Epithelial cell of proximal tubule (primary cell): ENCODE data around the gene COQ7. TPM values are rescaled to one million over a fixed set of nuclear protein-coding genes. Genes with fewer than 3 reads are reported as not detected.

Experiments
- DNase-seq: peaks from one replicate; pipeline ENCODE4 v3.0.0-alpha.2; 2011; ENCODE audit warnings: low read depth
- H3K4me3 ChIP-seq: 2 replicates; pipeline ENCODE4 v1.5.1; 2011; ENCODE audit warnings: low read depth, mild to moderate bottlenecking, low read length
- total RNA-seq: library from RNA; depleted of rRNA; stranded (reverse); fragments of >200 nt; gene quantifications from 2 replicates; pipeline ENCODE4 v1.2.3, GENCODE V29; 2015
- TF ChIP-seq, protein P1 (sequence below): conservative IDR thresholded peaks from 2 replicates; pipeline ENCODE4 v1.5.1; 2012; ENCODE audit warnings: low read depth, mild to moderate bottlenecking, low read length

The COQ7 gene
- total RNA-seq = 10.6 and 13.7 TPM in 2 replicates

DNA sequence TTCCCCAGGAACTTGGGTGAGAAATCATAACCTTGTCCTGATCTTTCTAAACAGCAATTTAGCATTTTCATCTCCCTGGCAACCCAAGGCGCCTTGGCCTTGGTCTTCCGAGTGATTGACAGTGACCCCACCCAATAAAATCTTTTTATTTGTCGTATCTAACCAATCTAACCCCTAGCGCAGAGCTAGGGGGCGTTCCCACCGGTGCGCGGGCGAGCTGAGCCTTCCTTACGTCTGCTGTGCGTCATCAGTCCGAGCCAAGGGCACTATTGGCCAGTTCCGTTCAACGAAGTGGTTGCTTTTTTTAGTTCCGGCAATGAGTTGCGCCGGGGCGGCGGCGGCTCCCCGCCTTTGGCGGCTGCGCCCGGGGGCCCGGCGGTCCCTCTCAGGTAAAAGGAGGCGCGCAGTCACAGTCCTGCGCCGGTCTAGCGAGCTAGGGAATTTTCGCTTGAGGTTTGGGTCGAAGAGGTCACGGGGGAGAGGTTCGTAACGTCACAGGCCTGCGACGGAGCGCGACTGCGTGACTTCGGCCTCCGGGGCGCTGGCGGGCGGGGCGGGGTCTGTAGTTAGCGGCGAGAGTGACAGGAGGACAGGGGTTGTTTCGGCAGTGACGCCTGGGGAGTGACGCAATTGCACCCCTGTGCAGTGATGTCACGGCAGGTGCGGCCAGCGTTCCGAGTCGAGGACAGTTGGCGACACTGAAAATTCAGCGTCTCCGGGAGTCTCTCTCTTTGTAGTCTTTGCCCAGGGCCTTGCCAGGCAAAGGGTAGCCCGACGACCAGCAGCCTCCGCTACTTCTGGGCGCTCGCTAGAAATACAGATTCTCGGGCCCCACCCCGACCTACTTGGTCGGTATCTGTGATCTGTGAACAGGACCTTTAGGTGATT is at the start of gene COQ7:
TSS of gene COQ7 (plus strand) at position 266 of the 888 bp plus-strand sequence. CDS start at position 317, 51 bp downstream.
- peak within 1 kb of the TSS; percentile 71 for H3K4me3 ChIP-seq
- TF ChIP-seq, protein P1, sequence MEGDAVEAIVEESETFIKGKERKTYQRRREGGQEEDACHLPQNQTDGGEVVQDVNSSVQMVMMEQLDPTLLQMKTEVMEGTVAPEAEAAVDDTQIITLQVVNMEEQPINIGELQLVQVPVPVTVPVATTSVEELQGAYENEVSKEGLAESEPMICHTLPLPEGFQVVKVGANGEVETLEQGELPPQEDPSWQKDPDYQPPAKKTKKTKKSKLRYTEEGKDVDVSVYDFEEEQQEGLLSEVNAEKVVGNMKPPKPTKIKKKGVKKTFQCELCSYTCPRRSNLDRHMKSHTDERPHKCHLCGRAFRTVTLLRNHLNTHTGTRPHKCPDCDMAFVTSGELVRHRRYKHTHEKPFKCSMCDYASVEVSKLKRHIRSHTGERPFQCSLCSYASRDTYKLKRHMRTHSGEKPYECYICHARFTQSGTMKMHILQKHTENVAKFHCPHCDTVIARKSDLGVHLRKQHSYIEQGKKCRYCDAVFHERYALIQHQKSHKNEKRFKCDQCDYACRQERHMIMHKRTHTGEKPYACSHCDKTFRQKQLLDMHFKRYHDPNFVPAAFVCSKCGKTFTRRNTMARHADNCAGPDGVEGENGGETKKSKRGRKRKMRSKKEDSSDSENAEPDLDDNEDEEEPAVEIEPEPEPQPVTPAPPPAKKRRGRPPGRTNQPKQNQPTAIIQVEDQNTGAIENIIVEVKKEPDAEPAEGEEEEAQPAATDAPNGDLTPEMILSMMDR = no peak
- DNase-seq = peak; percentile 99

DNA sequence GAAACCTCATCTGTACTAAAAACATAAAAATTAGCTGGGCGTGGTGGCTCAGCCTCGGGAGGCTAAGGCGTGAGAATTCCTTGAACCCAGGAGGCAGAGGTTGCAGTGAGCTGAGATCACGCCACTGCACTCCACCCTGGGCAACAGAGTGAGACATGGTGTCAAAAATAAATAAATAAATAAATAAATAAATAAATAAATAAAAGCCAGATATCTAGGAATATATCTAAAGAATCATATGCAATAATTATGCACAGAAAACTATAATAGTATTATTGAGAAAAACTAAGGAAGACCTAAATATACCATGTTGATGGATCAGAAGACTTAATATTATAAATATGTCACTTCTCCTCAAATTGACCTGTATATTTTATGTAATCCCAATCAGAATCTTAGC is 46.7 kb upstream of the COQ7 start:
- DNase-seq = no peak
- H3K4me3 ChIP-seq = no peak overlapping the region
- TF ChIP-seq, protein P1 = no peak

DNA sequence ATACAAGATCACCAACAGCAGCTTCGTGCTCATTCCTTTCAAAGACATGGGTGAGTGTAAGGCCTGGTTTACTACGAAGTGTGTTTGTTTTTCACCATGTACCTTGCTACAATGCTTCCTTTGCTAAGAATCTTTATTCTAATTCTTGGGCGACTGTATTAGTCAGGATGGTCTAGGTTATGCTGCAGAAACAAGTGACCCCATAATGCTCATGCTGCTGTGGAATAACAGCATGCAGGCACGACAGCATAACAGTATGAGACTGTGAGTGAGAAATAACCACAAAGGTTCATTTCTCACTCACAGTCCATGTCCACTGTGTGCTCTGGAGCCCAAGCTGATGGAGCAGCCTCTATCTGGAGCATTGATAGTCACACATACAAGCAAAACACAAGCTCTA is 45.7 kb upstream of the COQ7 start:
- no peak for DNase-seq
- TF ChIP-seq, protein P1 = no peak
- H3K4me3 ChIP-seq = no peak overlapping the region

DNA sequence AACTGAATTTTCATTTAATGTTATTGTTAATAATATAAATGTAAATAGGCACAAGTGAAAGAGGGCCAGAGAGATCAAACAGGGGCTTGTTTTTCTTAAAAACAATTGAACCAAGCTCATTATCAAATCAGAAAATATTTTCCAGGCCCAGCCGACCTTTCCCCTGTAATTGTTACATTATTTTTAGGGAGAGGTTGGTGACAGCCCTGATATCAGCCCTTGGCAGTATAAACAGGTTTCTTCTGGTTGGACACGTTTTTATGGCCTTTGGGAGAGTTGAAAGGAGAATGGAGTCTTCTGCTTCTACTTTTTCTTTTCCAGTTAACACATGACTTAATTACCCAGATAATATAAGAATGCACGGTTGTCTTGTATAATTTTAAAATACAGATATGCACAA is 40.0 kb upstream of the COQ7 start:
- no peak for DNase-seq
- TF ChIP-seq, protein P1 = no peak
- no peak overlapping the region for H3K4me3 ChIP-seq

DNA sequence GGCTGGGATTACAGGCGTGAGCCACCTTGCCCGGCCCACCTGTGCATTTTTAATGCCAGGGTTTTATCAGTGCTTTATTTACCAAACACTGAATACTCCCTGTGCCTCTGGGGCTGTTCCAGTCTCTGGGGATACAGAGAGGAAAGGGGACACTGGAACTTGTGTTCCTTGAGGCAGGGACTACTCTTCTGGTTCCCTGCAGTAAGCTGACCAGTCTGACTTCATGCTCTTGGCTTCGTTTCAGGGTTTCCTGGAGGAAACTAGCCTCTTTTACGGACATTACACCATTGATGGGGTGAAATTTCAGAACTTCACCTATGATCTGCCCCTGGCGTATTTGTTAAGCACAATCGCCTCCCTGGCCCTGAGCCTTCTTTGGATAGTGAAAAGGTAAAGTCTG is 37.4 kb upstream of the COQ7 start:
- DNase-seq = no peak
- TF ChIP-seq, protein P1 = no peak
- H3K4me3 ChIP-seq = no peak overlapping the region

DNA sequence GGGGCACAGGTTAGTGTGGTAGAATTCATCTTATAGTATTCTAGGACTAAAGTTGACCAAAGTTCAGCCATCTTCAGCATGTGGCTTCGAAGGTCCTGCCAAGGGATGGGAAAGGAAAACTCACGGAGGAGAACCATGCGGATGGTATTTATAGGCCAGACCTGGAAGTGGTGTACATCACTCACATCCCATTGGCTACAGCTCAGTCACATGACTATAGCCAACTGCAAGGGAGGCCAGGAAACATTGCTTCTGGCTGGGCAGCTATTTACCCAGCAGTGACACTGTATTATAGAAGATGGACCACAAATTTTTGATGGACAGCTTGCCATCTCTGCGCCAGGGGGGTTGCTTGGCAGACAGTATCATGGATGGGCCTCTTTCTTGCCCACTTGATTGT is 35.7 kb upstream of the COQ7 start:
- H3K4me3 ChIP-seq = no peak overlapping the region
- no peak for DNase-seq
- TF ChIP-seq, protein P1 = no peak

DNA sequence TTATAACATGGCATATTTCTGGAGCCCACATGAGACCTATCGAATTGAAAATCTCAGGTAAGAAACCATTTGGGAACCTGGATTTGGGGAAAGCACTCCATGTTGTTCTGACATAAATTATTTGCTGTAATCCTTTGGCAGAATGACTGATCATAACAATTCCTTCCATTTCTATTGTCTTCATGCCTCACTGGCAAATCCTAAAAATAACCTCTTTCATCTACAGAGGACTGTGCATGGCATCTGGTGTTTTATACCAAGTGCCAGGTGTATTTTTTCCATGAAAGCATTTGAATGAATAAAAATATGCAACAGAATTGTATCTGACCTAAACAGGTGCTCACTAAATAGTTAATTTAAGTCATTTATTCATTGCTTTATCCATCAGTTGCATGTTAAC is 33.7 kb upstream of the COQ7 start:
- no peak for DNase-seq
- TF ChIP-seq, protein P1 = no peak
- H3K4me3 ChIP-seq = no peak overlapping the region
